ENCODE data around the gene PRXL2B. TPM values are rescaled to one million over a fixed set of nuclear protein-coding genes. Genes with fewer than 3 reads are reported as not detected.
A peak's percentile ranks its signal among the peaks of the same experiment; 100 is the strongest.

PRXL2B gene
- total RNA-seq, 1 experiment from 2014 or later = 12.6 TPM

- H3K4me3 Mint-ChIP-seq (ENCODE audit: unreplicated experiment) = no peak overlapping the region
- BruUV-seq (replicated peaks) = no TSS peak
- intact Hi-C loops (cut with micrococcal nuclease) = no loop called here
- peaks cover 6% of the 10 kb centered on the region for H3K36me3 Mint-ChIP-seq (ENCODE audit: insufficient read depth, unreplicated experiment)
- DNase-seq (ENCODE audit: unreplicated experiment) = no peak
- no peaks in the 10 kb centered on the region for H3K9me3 Mint-ChIP-seq (ENCODE audit: unreplicated experiment)
- no peak overlapping the region for H3K27ac Mint-ChIP-seq (ENCODE audit: low read depth, unreplicated experiment)
- peaks cover 34% of the 10 kb centered on the region for H3K4me1 Mint-ChIP-seq (ENCODE audit: insufficient read depth, unreplicated experiment)
- no peaks in the 10 kb centered on the region for H3K27me3 Mint-ChIP-seq (ENCODE audit: insufficient read depth, unreplicated experiment)
- TF ChIP-seq, protein P1, sequence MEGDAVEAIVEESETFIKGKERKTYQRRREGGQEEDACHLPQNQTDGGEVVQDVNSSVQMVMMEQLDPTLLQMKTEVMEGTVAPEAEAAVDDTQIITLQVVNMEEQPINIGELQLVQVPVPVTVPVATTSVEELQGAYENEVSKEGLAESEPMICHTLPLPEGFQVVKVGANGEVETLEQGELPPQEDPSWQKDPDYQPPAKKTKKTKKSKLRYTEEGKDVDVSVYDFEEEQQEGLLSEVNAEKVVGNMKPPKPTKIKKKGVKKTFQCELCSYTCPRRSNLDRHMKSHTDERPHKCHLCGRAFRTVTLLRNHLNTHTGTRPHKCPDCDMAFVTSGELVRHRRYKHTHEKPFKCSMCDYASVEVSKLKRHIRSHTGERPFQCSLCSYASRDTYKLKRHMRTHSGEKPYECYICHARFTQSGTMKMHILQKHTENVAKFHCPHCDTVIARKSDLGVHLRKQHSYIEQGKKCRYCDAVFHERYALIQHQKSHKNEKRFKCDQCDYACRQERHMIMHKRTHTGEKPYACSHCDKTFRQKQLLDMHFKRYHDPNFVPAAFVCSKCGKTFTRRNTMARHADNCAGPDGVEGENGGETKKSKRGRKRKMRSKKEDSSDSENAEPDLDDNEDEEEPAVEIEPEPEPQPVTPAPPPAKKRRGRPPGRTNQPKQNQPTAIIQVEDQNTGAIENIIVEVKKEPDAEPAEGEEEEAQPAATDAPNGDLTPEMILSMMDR (IDR thresholded peaks at IDR 0.05; ENCODE audit: unreplicated experiment) = no peak
- CTCF ChIA-PET = interaction anchor here (0.6 kb wide), 1 partner anchor 18 kb away, joined by 3 read pairs; no protein-coding TSS in a partner anchor
- POLR2A ChIA-PET = no interaction called here
Observed at GRCh38 chr1:2538872-2539271, 47.7 kb upstream of the PRXL2B start.

DNA sequence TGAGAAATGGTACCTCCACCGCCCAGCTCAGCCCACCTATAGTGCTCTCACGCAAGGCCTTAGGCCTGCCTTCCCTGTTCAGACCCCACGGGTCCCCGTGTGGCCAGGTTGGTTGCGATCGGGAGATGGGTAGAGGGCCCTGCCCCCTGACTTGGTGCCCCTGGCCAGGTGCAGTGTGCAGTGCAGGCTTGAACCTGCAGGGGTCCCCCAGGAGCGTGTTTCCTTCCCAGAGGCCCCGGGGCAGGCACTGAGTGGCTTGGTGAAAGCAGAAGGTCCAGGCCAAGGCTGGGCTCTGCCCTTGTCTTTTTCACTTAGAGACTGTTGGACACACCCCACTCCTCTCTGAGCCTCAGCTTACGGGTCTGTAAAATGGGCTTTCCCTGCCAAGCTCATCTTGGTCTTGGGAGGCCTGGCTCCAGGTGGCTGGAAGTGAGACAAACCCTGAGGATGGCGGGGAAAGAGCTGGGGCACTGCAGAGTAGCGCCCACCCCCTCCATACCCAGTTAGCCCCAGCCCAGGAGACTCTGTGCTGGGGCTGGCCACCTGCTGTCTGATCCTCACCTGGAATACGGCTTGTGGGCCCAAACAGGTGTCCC lies 47.2 kb upstream of the PRXL2B start:
- no TSS peak for BruUV-seq (replicated peaks)
- Mint-ChIP-seq H3K27me3 (ENCODE audit: insufficient read depth, unreplicated experiment) (no peaks in the 10 kb centered on the region), H3K36me3 (ENCODE audit: insufficient read depth, unreplicated experiment) (peaks cover 6% of the 10 kb centered on the region), H3K9me3 (ENCODE audit: unreplicated experiment) (no peaks in the 10 kb centered on the region), H3K27ac (ENCODE audit: low read depth, unreplicated experiment) (no peak overlapping the region), H3K4me3 (ENCODE audit: unreplicated experiment) (no peak overlapping the region), H3K4me1 (ENCODE audit: insufficient read depth, unreplicated experiment) (peaks cover 29% of the 10 kb centered on the region)
- ChIA-PET POLR2A (no interaction called here), CTCF (no interaction called here)
- intact Hi-C loops (cut with micrococcal nuclease) = no loop called here
- TF ChIP-seq, protein P1 (IDR thresholded peaks at IDR 0.05; ENCODE audit: unreplicated experiment) = peak; percentile 36
- no peak for DNase-seq (ENCODE audit: unreplicated experiment)

DNA sequence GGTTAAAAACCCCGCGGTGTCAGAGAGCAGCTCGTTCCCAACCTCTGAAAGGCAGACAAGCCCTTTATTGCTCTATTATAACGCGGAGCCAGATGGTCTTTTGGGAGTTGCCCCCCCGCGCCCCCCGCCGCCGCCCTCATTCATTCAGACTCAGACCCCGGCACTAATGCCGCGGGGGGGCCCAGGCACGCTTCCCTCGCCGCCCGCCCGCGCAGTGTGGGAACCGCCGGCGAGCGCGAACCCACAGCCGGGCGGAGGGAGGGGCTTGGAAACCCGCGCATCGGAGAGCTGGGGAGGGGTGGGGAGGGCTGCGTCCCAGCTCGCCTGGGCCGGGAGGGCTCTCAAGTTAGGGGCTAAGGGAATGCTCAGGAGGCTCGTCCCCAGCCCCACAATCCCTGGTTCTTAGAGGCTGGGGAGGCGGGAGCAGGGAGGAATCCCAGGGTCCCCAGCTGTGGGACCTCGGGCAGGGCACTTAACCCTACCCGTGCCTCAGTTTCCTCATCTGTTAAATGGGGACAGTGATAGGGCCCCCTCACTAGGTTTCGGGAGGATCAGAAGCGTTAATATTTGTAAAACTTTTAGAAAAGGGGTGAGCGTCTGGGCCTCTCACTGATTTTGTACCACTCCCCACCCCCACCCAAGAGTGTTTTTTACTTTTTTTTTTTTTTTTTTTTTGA lies 45.6 kb upstream of the PRXL2B start:
- no peak overlapping the region for H3K4me3 Mint-ChIP-seq (ENCODE audit: unreplicated experiment)
- TF ChIP-seq, protein P1 (IDR thresholded peaks at IDR 0.05; ENCODE audit: unreplicated experiment) = no peak
- no peaks in the 10 kb centered on the region for H3K36me3 Mint-ChIP-seq (ENCODE audit: insufficient read depth, unreplicated experiment)
- H3K27me3 Mint-ChIP-seq (ENCODE audit: insufficient read depth, unreplicated experiment) = no peaks in the 10 kb centered on the region
- ChIA-PET CTCF (interaction anchor here (0.5 to 0.6 kb wide), 2 partner anchors 79 to 324 kb away, joined by 3 to 4 read pairs; no protein-coding TSS in a partner anchor), POLR2A (interaction anchor here (0.6 kb wide), 1 partner anchor 140 kb away, joined by 3 read pairs; no protein-coding TSS in a partner anchor)
- BruUV-seq (replicated peaks) = no TSS peak
- DNase-seq (ENCODE audit: unreplicated experiment) = no peak
- peaks cover 19% of the 10 kb centered on the region for H3K4me1 Mint-ChIP-seq (ENCODE audit: insufficient read depth, unreplicated experiment)
- intact Hi-C loops (cut with micrococcal nuclease) = no loop called here
- no peak overlapping the region for H3K27ac Mint-ChIP-seq (ENCODE audit: low read depth, unreplicated experiment)
- no peaks in the 10 kb centered on the region for H3K9me3 Mint-ChIP-seq (ENCODE audit: unreplicated experiment)

- no peak for DNase-seq (ENCODE audit: unreplicated experiment)
- no peak overlapping the region for H3K27ac Mint-ChIP-seq (ENCODE audit: low read depth, unreplicated experiment)
- no TSS peak for BruUV-seq (replicated peaks)
Observed at GRCh38 chr1:2541619-2542245, 44.8 kb upstream of the PRXL2B start.

More at GRCh38 chr1:2541619-2542245, 44.8 kb upstream of the PRXL2B start:
- POLR2A ChIA-PET = no interaction called here
- TF ChIP-seq, protein P1 (IDR thresholded peaks at IDR 0.05; ENCODE audit: unreplicated experiment) = no peak
- Mint-ChIP-seq H3K9me3 (ENCODE audit: unreplicated experiment) (no peaks in the 10 kb centered on the region), H3K4me1 (ENCODE audit: insufficient read depth, unreplicated experiment) (peaks cover 15% of the 10 kb centered on the region), H3K36me3 (ENCODE audit: insufficient read depth, unreplicated experiment) (no peaks in the 10 kb centered on the region), H3K4me3 (ENCODE audit: unreplicated experiment) (no peak overlapping the region), H3K27me3 (ENCODE audit: insufficient read depth, unreplicated experiment) (no peaks in the 10 kb centered on the region)
- CTCF ChIA-PET = interaction anchor here (0.6 kb wide), 1 partner anchor 325 kb away, joined by 4 read pairs; no protein-coding TSS in a partner anchor
- intact Hi-C loops (cut with micrococcal nuclease) = no loop called here

Data from MCF 10A (cell line).